ENCODE results near the gene FOSL1.

- TF ChIP-seq EZH2 (IDR thresholded peaks at IDR 0.05; ENCODE audit: insufficient read depth, low read length) (no peak), CTCF (IDR thresholded peaks at IDR 0.05; ENCODE audit: insufficient read depth, low read depth, low read length) (no peak)
Measured at GRCh38 chr11:65942531-65942930, 42.3 kb upstream of the FOSL1 start.
